Lower leg skin (tissue), 4 donors: ENCODE measurements around the gene APOC4. TPM values are rescaled to one million over a fixed set of nuclear protein-coding genes. Genes with fewer than 3 reads are reported as not detected.

Experiments
- DNase-seq, 2 donors: peaks; one replicate each; pipeline ENCODE4 v3.0.0-alpha.2; 2019; ENCODE audit warnings: low spot score in 2 of 2
- H3K4me3 ChIP-seq: fragments of 200-600 bp; sonication (generic); 2 replicates; pipeline ENCODE4 v1.5.1; 2017; ENCODE audit warnings: mild to moderate bottlenecking, low read depth; ENCODE audit not compliant: poor library complexity, severe bottlenecking
- POLR2A ChIP-seq, 2 donors: fragments of 450-650 bp; IDR thresholded peaks; one replicate each; pipeline ENCODE4 v1.6.1; 2016 to 2017; ENCODE audit warnings: antibody characterized with exemption in 2 of 2, mild to moderate bottlenecking in 1 of 2, moderate library complexity in 1 of 2
- WGBS, 2 donors: methylation state at CpG; one replicate each; pipeline ENCODE4 v1.1.5; 2018; 5-methylcytosine and 5-hydroxymethylcytosine counted together
- intact Hi-C: fragments of 100-400 bp; cut with DNase I; formaldehyde crosslinking; loops from one replicate; pipeline ENCODE4 v1.15.0; 2023; ENCODE audit warnings: low total_unique reads
- total RNA-seq, 4 donors: library from RNA; depleted of rRNA; stranded (reverse); fragments of >200 nt; gene quantifications; one replicate each; pipeline ENCODE4 v1.1.0, GENCODE V29; 2016
- TF ChIP-seq, protein P1 (sequence below), 3 donors: fragments of 450-650 bp; IDR thresholded peaks; one replicate each; pipeline ENCODE4 v1.5.1; 2016; ENCODE audit warnings: antibody characterized with exemption in 3 of 3, mild to moderate bottlenecking in 3 of 3, moderate library complexity in 2 of 3

The APOC4 gene
- total RNA-seq, 4 donors from 2014 or later = not detected

DNA sequence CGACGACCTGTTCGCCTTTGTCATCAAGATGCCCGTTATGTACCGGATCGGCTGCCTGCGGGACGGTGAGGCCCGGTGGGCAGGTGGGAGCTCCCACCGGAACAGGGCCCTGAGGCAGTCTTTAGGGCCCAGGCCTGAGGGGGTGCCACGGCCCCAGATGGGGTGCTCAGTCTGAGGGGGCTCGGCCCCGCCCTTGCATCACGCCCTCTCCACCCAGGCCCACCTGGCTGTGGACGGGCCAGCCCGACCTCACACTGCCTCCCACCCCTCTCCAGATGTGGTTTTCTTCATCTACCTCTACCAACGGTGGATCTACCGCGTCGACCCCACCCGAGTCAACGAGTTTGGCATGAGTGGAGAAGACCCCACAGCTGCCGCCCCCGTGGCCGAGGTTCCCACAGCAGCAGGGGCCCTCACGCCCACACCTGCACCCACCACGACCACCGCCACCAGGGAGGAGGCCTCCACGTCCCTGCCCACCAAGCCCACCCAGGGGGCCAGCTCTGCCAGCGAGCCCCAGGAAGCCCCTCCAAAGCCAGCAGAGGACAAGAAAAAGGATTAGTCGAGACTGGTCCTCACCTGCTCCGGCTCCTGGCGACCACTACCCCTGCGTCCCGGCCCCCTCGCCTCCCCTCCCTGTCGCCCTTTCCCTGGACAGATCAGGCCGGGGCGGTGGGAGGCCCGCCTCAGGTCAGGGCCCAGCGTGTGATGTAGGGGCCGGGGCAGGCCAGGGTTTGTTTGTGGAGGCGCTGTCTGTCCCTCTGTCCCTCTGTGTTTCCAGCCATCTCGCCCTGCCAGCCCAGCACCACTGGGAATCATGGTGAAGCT is 50.5 kb downstream of the APOC4 start:
- no peak for DNase-seq
- H3K4me3 ChIP-seq = no peak overlapping the region
- TF ChIP-seq, protein P1, sequence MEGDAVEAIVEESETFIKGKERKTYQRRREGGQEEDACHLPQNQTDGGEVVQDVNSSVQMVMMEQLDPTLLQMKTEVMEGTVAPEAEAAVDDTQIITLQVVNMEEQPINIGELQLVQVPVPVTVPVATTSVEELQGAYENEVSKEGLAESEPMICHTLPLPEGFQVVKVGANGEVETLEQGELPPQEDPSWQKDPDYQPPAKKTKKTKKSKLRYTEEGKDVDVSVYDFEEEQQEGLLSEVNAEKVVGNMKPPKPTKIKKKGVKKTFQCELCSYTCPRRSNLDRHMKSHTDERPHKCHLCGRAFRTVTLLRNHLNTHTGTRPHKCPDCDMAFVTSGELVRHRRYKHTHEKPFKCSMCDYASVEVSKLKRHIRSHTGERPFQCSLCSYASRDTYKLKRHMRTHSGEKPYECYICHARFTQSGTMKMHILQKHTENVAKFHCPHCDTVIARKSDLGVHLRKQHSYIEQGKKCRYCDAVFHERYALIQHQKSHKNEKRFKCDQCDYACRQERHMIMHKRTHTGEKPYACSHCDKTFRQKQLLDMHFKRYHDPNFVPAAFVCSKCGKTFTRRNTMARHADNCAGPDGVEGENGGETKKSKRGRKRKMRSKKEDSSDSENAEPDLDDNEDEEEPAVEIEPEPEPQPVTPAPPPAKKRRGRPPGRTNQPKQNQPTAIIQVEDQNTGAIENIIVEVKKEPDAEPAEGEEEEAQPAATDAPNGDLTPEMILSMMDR (IDR thresholded peaks at IDR 0.05) = no peak
- TF ChIP-seq POLR2A (IDR thresholded peaks at IDR 0.05) = no peak
- intact Hi-C loops = no loop called here
- WGBS, 2 donors = 86 to 92% methylated on average over 35 to 43 of the region's 44 CpGs

DNA sequence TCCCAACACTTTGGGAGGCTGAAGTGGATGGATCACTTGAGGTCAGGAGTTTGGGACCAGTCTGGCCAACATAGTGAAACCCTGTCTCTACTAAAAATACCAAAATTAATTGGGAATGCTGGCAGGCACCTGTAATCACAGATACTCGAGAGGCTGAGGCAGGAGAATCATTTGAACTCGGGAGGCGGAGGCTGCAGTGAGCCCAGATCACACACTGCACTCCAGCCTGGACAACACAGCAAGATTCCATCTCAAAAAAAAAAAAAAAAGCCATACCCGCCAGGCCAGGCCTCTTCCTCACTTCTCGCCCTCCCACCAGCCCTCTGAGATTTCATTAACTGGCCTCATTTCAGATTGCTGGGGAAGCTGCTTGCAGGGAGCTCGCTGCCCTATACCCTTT is 51.5 kb downstream of the APOC4 start:
- no peak overlapping the region for H3K4me3 ChIP-seq
- TF ChIP-seq, protein P1 (IDR thresholded peaks at IDR 0.05) = no peak
- no peak for TF ChIP-seq POLR2A (IDR thresholded peaks at IDR 0.05)
- 87 to 91% methylated on average over 6 of the region's 6 CpGs for WGBS, 2 donors
- DNase-seq = no peak
- intact Hi-C loops = no loop called here

DNA sequence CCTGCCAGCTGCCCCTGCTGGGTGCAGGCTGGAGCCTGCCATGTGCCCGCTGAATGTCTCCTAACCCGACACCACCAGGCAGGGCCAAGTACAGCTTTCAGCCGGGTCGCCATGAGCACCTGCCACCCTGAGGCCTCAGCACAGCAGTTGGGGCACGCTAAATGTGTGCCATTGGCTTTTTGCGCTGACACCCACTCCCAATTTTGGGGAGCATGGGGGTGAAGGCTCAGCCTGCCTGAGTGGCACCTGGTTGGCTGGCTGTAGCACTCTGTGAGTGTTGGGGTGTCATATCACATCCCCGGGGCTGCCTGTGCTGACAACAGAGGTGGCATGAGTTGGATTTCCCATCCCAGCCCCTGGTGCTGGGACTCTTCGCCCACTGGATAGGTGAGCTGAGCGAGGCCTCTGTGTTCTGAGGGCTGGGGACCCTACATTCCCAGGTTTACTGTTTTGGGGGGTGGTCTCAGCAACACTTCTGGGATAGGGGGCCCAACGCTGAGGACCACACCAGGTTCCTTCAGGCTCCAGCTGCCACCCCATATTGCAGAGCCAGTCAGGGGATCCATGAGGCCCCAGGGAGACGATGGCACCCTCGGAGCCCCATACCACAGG is 52.0 kb downstream of the APOC4 start:
- no peak for DNase-seq
- no peak for TF ChIP-seq POLR2A (IDR thresholded peaks at IDR 0.05)
- TF ChIP-seq, protein P1 (IDR thresholded peaks at IDR 0.05) = no peak
- 78 to 82% methylated on average over 8 to 10 of the region's 12 CpGs for WGBS, 2 donors
- H3K4me3 ChIP-seq = no peak overlapping the region
- intact Hi-C loops = no loop called here

Other genes with a start within 250 kb of the APOC4 start
- gene CEACAM16, start 243.1 kb upstream of the APOC4 start, total RNA-seq = not detected
- gene BCL3, start 193.5 kb upstream of the APOC4 start, total RNA-seq = 10 to 100 TPM; 17.1 to 27.3 (median 19.0) TPM
- 10 to 100 TPM; 64.3 to 87.0 (median 75.6) TPM for gene CBLC, start 164.3 kb upstream of the APOC4 start, total RNA-seq
- gene BCAM, start 133.1 kb upstream of the APOC4 start, total RNA-seq = 10 to 100 TPM; 32.3 to 73.5 (median 58.0) TPM
- 10 to 100 TPM; 75.2 to 91.1 (median 82.4) TPM for gene NECTIN2, start 95.9 kb upstream of the APOC4 start, total RNA-seq
- 10 to 100 TPM; 32.5 to 52.3 (median 46.4) TPM for gene TOMM40, start 51.0 kb upstream of the APOC4 start, total RNA-seq
- gene APOE, start 36.4 kb upstream of the APOC4 start, total RNA-seq = 100 to 1,000 TPM; 511 to 997 (median 747) TPM
- 10 to 100 TPM; 17.1 to 35.5 (median 28.8) TPM for gene APOC1, start 27.6 kb upstream of the APOC4 start, total RNA-seq
- gene APOC2, start 3.8 kb downstream of the APOC4 start, total RNA-seq = 1 to 10 TPM; 1.6 to 4.3 (median 2.8) TPM
- 100 to 1,000 TPM in 1 of 4 donors, 10 to 100 TPM in 3; 78.5 to 103 (median 94.2) TPM for gene CLPTM1, start 13.1 kb downstream of the APOC4 start, total RNA-seq
- gene RELB, start 59.2 kb downstream of the APOC4 start, total RNA-seq = 10 to 100 TPM in 3 of 4 donors, 1 to 10 TPM in 1; 8.1 to 15.1 (median 11.7) TPM
- 100 to 1,000 TPM in 2 of 4 donors, 10 to 100 TPM in 2; 59.9 to 207 (median 128) TPM for gene CLASRP, start 96.8 kb downstream of the APOC4 start, total RNA-seq
- 1 to 10 TPM; 2.4 to 7.8 (median 4.8) TPM for gene ZNF296, start 134.2 kb downstream of the APOC4 start, total RNA-seq
- gene GEMIN7, start 137.0 kb downstream of the APOC4 start, total RNA-seq = 10 to 100 TPM; 11.8 to 24.9 (median 21.5) TPM
- 10 to 100 TPM; 37.4 to 55.2 (median 52.1) TPM for gene PPP1R37, start 150.9 kb downstream of the APOC4 start, total RNA-seq
- gene NKPD1, start 218.7 kb downstream of the APOC4 start, total RNA-seq = 100 to 1,000 TPM in 1 of 4 donors, 10 to 100 TPM in 3; 42.0 to 100 (median 51.4) TPM
- gene TRAPPC6A, start 236.0 kb downstream of the APOC4 start, total RNA-seq = 10 to 100 TPM; 36.0 to 52.3 (median 47.9) TPM
- 10 to 100 TPM; 26.6 to 65.1 (median 31.4) TPM for gene BLOC1S3, start 236.5 kb downstream of the APOC4 start, total RNA-seq